HepG2 (cell line): ENCODE results near the gene PLEKHG2. TPM values are rescaled to one million over a fixed set of nuclear protein-coding genes. Genes with fewer than 3 reads are reported as not detected.

Experiments used
- ATRX ChIP-seq: sonication (generic); formaldehyde crosslinking; IDR thresholded peaks from 2 replicates; pipeline ENCODE4 v1.4.0; 2020; ENCODE audit warnings: missing genetic modification reagents, borderline replicate concordance
- BHLHE40 ChIP-seq: IDR thresholded peaks from 2 replicates; pipeline ENCODE4 v1.6.1; 2011; ENCODE audit warnings: low read length, improper control_type of control experiment
- FOXK1 ChIP-seq: sonication (generic); formaldehyde crosslinking; IDR thresholded peaks from 2 replicates; pipeline ENCODE4 v1.4.0; 2020; ENCODE audit warnings: low read depth, missing genetic modification reagents, borderline replicate concordance
- NCOA1 ChIP-seq: sonication (generic); formaldehyde crosslinking; IDR thresholded peaks from 2 replicates; pipeline ENCODE4 v1.9.0; 2021; ENCODE audit warnings: missing genetic modification reagents
- NPAS2 ChIP-seq: sonication (generic); formaldehyde crosslinking; IDR thresholded peaks from 2 replicates; pipeline ENCODE4 v1.8.0; 2022; ENCODE audit warnings: mild to moderate bottlenecking, missing genetic modification reagents, borderline replicate concordance
- NR2F2 ChIP-seq: IDR thresholded peaks from 2 replicates; pipeline ENCODE4 v1.6.1; 2012; ENCODE audit warnings: low read depth, inconsistent platforms, borderline replicate concordance
- PTBP1 ChIP-seq: fragments of 200-400 bp; formaldehyde crosslinking; IDR thresholded peaks from 2 replicates; pipeline ENCODE4 v1.6.1; 2018; ENCODE audit warnings: low read length, low read depth; ENCODE audit not compliant: poor library complexity, severe bottlenecking
- RORA ChIP-seq: sonication (generic); formaldehyde crosslinking; IDR thresholded peaks from 2 replicates; pipeline ENCODE4 v1.5.0; 2020; ENCODE audit warnings: mild to moderate bottlenecking, missing genetic modification reagents, moderate library complexity
- RXRB ChIP-seq: IDR thresholded peaks from 2 replicates; pipeline ENCODE4 v1.6.1; 2016; ENCODE audit warnings: borderline replicate concordance, missing genetic modification reagents, missing compliant biosample characterization
- U2AF1 ChIP-seq: fragments of 200-400 bp; formaldehyde crosslinking; optimal IDR thresholded peaks from 2 replicates; pipeline ENCODE3; 2017; ENCODE audit warnings: mild to moderate bottlenecking, low read depth, low read length
- ZBTB8A ChIP-seq: sonication (generic); formaldehyde crosslinking; IDR thresholded peaks from 2 replicates; pipeline ENCODE4 v1.4.0; 2020; ENCODE audit warnings: mild to moderate bottlenecking, low read depth, missing genetic modification reagents, borderline replicate concordance
- ZNF17 ChIP-seq: sonication (generic); formaldehyde crosslinking; IDR thresholded peaks from 2 replicates; pipeline ENCODE4 v1.5.0; 2020; ENCODE audit warnings: mild to moderate bottlenecking, missing genetic modification reagents
- ZNF343 ChIP-seq: sonication (generic); formaldehyde crosslinking; IDR thresholded peaks from 2 replicates; pipeline ENCODE4 v1.4.0; 2020; ENCODE audit warnings: mild to moderate bottlenecking, missing genetic modification reagents
- ZNF446 ChIP-seq: sonication (generic); formaldehyde crosslinking; IDR thresholded peaks from 2 replicates; pipeline ENCODE4 v1.5.0; 2020; ENCODE audit warnings: mild to moderate bottlenecking, missing genetic modification reagents
- ZNF543 ChIP-seq: sonication (generic); formaldehyde crosslinking; IDR thresholded peaks from 2 replicates; pipeline ENCODE4 v1.4.0; 2020; ENCODE audit warnings: mild to moderate bottlenecking, missing genetic modification reagents
- ZNF7 ChIP-seq: IDR thresholded peaks from 2 replicates; pipeline ENCODE4 v1.6.1; 2016; ENCODE audit warnings: missing biosample characterization, missing genetic modification reagents
- ZNF781 ChIP-seq: sonication (generic); formaldehyde crosslinking; IDR thresholded peaks from 2 replicates; pipeline ENCODE4 v1.5.1; 2020; ENCODE audit warnings: borderline replicate concordance, mild to moderate bottlenecking, missing genetic modification reagents; ENCODE audit errors: not compliant biosample characterization
- ZNF816 ChIP-seq: sonication (generic); formaldehyde crosslinking; IDR thresholded peaks from 2 replicates; pipeline ENCODE4 v1.8.0; 2022; ENCODE audit warnings: missing genetic modification reagents, mild to moderate bottlenecking, borderline replicate concordance
- ZZZ3 ChIP-seq: sonication (generic); formaldehyde crosslinking; IDR thresholded peaks from 2 replicates; pipeline ENCODE4 v1.4.0; 2020; ENCODE audit warnings: missing genetic modification reagents, mild to moderate bottlenecking, borderline replicate concordance
- polyA plus RNA-seq, 8 experiments: library from polyadenylated mRNA; depleted of rRNA in 3 of 8; stranded (reverse) in 7 of 8; unstranded in 1 of 8; fragments of >200 nt; fragmentation: Illumina TruSeq in 4 of 8; extraction: Trizol in 4 of 8; gene quantifications; 2 replicates each; pipeline versions ENCODE4 v1.2.1 to v1.2.3, GENCODE V29; 2011 to 2016; ENCODE audit warnings: low read depth in 4 of 8, missing spikeins in 1 of 8, mixed read lengths in 1 of 8; ENCODE audit not compliant: insufficient read depth in 1 of 8
- total RNA-seq, 5 experiments: library from RNA; depleted of rRNA; stranded (reverse); fragments of >200 nt; fragmentation: Illumina TruSeq; extraction: Trizol; gene quantifications; 2 replicates each; pipeline ENCODE4 v1.2.3, GENCODE V29; 2016; ENCODE audit warnings: low read depth in 1 of 5
- TF ChIP-seq, protein P1 (sequence below): sonication (generic); formaldehyde crosslinking; IDR thresholded peaks from 2 replicates; pipeline ENCODE4 v1.5.1; 2020; ENCODE audit warnings: mild to moderate bottlenecking, missing genetic modification reagents, moderate library complexity
- TF ChIP-seq, protein P2 (sequence below): sonication (generic); formaldehyde crosslinking; IDR thresholded peaks from 2 replicates; pipeline ENCODE4 v1.4.0; 2020; ENCODE audit warnings: mild to moderate bottlenecking, low read depth, missing genetic modification reagents
- TF ChIP-seq, protein P3 (sequence below): sonication (generic); formaldehyde crosslinking; IDR thresholded peaks from 2 replicates; pipeline ENCODE4 v1.8.1; 2023; ENCODE audit warnings: mild to moderate bottlenecking, missing genetic modification reagents, borderline replicate concordance
- TF ChIP-seq, protein P4 (sequence below): sonication (generic); formaldehyde crosslinking; IDR thresholded peaks from 2 replicates; pipeline ENCODE4 v1.9.0; 2021; ENCODE audit warnings: missing genetic modification reagents, mild to moderate bottlenecking, borderline replicate concordance

Gene PLEKHG2
- total and polyA plus RNA-seq, 2 of the 13 experiments (the other 11 are each of a cell fraction or from before 2014, with no cell fraction given), result 3.6 to 6.8 TPM

DNA sequence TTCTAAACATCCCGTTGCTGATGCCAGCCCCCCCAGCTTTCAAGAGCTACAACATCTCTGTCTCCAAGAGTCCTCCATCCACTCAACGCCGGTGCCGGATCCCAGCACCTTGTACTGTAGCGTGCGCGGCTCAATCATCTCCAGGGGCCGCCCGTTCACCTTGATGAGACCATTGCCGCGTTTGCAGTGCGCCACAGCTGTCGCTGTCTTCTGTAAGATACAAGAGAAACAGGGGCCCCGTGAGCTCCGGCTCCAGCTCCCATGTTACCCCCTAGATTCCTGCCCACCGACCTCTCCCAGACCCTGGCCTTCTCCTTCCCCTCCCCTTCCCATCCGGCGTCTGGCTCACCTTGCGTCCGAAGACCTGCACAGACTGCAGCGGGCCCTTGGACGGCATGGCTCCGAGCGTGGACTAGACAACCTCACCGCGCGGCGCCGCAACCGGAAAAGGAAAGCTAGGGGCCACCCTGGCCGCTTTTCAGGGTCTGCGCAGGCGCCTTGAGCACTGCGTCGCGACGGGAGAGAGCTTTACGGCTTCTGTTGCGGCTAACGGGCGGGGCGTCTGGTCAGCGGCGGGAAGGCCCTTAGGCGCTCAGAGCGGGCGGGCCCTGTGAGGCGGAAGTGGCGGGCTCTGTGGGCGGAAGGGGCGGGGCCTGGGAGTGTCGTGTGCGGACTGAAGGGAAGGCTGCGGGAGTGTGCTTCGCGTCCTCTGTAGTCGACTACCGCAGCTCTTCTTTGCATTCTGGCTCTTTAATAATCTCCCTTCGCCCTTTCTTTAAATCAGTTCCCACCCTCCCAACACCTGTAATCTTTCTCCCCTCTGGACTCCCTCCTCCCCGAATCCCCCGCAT is 23.3 kb downstream of the PLEKHG2 start, which contains the start of gene RPS16 (continued):
- TF ChIP-seq NPAS2 (CRISPR knock-in tag) (no peak), U2AF1 (no peak), ATRX (CRISPR knock-in tag) (no peak), ZNF816 (CRISPR knock-in tag) (peak; percentile 70; the same call in 1 of the 2 replicates), ZNF7 (CRISPR knock-in tag) (no peak), ZNF17 (no peak), ZBTB8A (0 out of 2 replicates have a peak, but pooled peaks have one; percentile 82), ZNF446 (CRISPR knock-in tag) (no peak), BHLHE40 (peak; percentile 32; the same call in 1 of the 2 replicates), ZZZ3 (CRISPR knock-in tag) (peak; percentile 99; the same call in 1 of the 2 replicates), PTBP1 (peak; percentile 72), FOXK1 (CRISPR knock-in tag) (peak; percentile 95), ZNF343 (CRISPR knock-in tag) (peak; percentile 89), NCOA1 (CRISPR knock-in tag) (0 out of 2 replicates have a peak, but pooled peaks have one; percentile 16), RXRB (peak; percentile 64; the same call in 1 of the 2 replicates), ZNF543 (CRISPR knock-in tag) (peak; percentile 85), NR2F2 (no peak), ZNF781 (CRISPR knock-in tag) (peak; percentile 91), RORA (CRISPR knock-in tag) (no peak)
- TF ChIP-seq, protein P1, sequence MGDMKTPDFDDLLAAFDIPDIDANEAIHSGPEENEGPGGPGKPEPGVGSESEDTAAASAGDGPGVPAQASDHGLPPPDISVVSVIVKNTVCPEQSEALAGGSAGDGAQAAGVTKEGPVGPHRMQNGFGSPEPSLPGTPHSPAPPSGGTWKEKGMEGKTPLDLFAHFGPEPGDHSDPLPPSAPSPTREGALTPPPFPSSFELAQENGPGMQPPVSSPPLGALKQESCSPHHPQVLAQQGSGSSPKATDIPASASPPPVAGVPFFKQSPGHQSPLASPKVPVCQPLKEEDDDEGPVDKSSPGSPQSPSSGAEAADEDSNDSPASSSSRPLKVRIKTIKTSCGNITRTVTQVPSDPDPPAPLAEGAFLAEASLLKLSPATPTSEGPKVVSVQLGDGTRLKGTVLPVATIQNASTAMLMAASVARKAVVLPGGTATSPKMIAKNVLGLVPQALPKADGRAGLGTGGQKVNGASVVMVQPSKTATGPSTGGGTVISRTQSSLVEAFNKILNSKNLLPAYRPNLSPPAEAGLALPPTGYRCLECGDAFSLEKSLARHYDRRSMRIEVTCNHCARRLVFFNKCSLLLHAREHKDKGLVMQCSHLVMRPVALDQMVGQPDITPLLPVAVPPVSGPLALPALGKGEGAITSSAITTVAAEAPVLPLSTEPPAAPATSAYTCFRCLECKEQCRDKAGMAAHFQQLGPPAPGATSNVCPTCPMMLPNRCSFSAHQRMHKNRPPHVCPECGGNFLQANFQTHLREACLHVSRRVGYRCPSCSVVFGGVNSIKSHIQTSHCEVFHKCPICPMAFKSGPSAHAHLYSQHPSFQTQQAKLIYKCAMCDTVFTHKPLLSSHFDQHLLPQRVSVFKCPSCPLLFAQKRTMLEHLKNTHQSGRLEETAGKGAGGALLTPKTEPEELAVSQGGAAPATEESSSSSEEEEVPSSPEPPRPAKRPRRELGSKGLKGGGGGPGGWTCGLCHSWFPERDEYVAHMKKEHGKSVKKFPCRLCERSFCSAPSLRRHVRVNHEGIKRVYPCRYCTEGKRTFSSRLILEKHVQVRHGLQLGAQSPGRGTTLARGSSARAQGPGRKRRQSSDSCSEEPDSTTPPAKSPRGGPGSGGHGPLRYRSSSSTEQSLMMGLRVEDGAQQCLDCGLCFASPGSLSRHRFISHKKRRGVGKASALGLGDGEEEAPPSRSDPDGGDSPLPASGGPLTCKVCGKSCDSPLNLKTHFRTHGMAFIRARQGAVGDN (CRISPR knock-in tag), result peak; percentile 95
- TF ChIP-seq, protein P2, sequence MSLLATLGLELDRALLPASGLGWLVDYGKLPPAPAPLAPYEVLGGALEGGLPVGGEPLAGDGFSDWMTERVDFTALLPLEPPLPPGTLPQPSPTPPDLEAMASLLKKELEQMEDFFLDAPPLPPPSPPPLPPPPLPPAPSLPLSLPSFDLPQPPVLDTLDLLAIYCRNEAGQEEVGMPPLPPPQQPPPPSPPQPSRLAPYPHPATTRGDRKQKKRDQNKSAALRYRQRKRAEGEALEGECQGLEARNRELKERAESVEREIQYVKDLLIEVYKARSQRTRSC (CRISPR knock-in tag), result no peak
- TF ChIP-seq, protein P3, sequence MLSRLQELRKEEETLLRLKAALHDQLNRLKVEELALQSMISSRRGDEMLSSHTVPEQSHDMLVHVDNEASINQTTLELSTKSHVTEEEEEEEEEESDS, result no peak
- TF ChIP-seq, protein P4, sequence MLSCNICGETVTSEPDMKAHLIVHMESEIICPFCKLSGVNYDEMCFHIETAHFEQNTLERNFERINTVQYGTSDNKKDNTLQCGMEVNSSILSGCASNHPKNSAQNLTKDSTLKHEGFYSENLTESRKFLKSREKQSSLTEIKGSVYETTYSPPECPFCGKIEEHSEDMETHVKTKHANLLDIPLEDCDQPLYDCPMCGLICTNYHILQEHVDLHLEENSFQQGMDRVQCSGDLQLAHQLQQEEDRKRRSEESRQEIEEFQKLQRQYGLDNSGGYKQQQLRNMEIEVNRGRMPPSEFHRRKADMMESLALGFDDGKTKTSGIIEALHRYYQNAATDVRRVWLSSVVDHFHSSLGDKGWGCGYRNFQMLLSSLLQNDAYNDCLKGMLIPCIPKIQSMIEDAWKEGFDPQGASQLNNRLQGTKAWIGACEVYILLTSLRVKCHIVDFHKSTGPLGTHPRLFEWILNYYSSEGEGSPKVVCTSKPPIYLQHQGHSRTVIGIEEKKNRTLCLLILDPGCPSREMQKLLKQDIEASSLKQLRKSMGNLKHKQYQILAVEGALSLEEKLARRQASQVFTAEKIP (CRISPR knock-in tag), result no peak
